Measurements from ENCODE around the gene LACTB.
"Not testable (repeated sequence)": the region's sequence is repeated elsewhere in the genome, so short reads cannot be mapped to it uniquely, and the experiment has no call there.

LACTB gene

GRCh38 chr15:63084806-63085205 is 36.9 kb upstream of the LACTB start:
- Mint-ChIP-seq H3K9me3 (no peaks in the 10 kb centered on the region), H3K27ac (no peak overlapping the region), H3K4me1 (ENCODE audit: low read depth) (no peaks in the 10 kb centered on the region), H3K27me3 (no peaks in the 10 kb centered on the region), H3K36me3 (ENCODE audit: low read depth) (no peaks in the 10 kb centered on the region), H3K4me3 (no peak overlapping the region)

- no peaks in the 10 kb centered on the region for H3K27me3 Mint-ChIP-seq
- no peaks in the 10 kb centered on the region for H3K36me3 Mint-ChIP-seq (ENCODE audit: low read depth)
- no peaks in the 10 kb centered on the region for H3K9me3 Mint-ChIP-seq
- H3K4me3 Mint-ChIP-seq, result no peak overlapping the region
- H3K4me1 Mint-ChIP-seq (ENCODE audit: low read depth), result no peaks in the 10 kb centered on the region
- no peak overlapping the region for H3K27ac Mint-ChIP-seq
These were observed 36.4 kb upstream of the LACTB start for GRCh38 chr15:63085289-63085688.

GRCh38 chr15:63086271-63086670 is 35.4 kb upstream of the LACTB start:
- H3K9me3 Mint-ChIP-seq, result no peaks in the 10 kb centered on the region
- H3K4me1 Mint-ChIP-seq (ENCODE audit: low read depth), result no peaks in the 10 kb centered on the region
- no peak overlapping the region for H3K4me3 Mint-ChIP-seq
- no peak overlapping the region for H3K27ac Mint-ChIP-seq
- H3K36me3 Mint-ChIP-seq (ENCODE audit: low read depth), result no peaks in the 10 kb centered on the region
- H3K27me3 Mint-ChIP-seq, result no peaks in the 10 kb centered on the region

GRCh38 chr15:63086947-63087346 is 34.7 kb upstream of the LACTB start:
- no peaks in the 10 kb centered on the region for H3K36me3 Mint-ChIP-seq (ENCODE audit: low read depth)
- H3K4me3 Mint-ChIP-seq, result no peak overlapping the region
- no peaks in the 10 kb centered on the region for H3K9me3 Mint-ChIP-seq
- H3K27me3 Mint-ChIP-seq, result no peaks in the 10 kb centered on the region
- no peak overlapping the region for H3K27ac Mint-ChIP-seq
- no peaks in the 10 kb centered on the region for H3K4me1 Mint-ChIP-seq (ENCODE audit: low read depth)

GRCh38 chr15:63088533-63089245 is 33.0 kb upstream of the LACTB start:
- Mint-ChIP-seq H3K27ac (no peak overlapping the region), H3K9me3 (no peaks in the 10 kb centered on the region), H3K27me3 (no peaks in the 10 kb centered on the region), H3K4me3 (no peak overlapping the region), H3K36me3 (ENCODE audit: low read depth) (no peaks in the 10 kb centered on the region), H3K4me1 (ENCODE audit: low read depth) (no peaks in the 10 kb centered on the region)

- H3K27me3 Mint-ChIP-seq, result no peaks in the 10 kb centered on the region
- no peak overlapping the region for H3K27ac Mint-ChIP-seq
- no peaks in the 10 kb centered on the region for H3K4me1 Mint-ChIP-seq (ENCODE audit: low read depth)
- H3K4me3 Mint-ChIP-seq, result no peak overlapping the region
- no peaks in the 10 kb centered on the region for H3K9me3 Mint-ChIP-seq
- H3K36me3 Mint-ChIP-seq (ENCODE audit: low read depth), result no peaks in the 10 kb centered on the region
These were observed 32.2 kb upstream of the LACTB start for GRCh38 chr15:63089260-63090043.

- no peaks in the 10 kb centered on the region for H3K9me3 Mint-ChIP-seq
These were observed 31.2 kb upstream of the LACTB start for GRCh38 chr15:63090472-63090871.

GRCh38 chr15:63090887-63091286 is 30.8 kb upstream of the LACTB start:
- Mint-ChIP-seq H3K4me1 (ENCODE audit: low read depth) (no peaks in the 10 kb centered on the region), H3K4me3 (no peak overlapping the region), H3K27ac (no peak overlapping the region), H3K27me3 (no peaks in the 10 kb centered on the region), H3K9me3 (no peaks in the 10 kb centered on the region), H3K36me3 (ENCODE audit: low read depth) (no peaks in the 10 kb centered on the region)

More at GRCh38 chr15:63090472-63090871, 31.2 kb upstream of the LACTB start:
- no peak overlapping the region for H3K4me3 Mint-ChIP-seq
- H3K4me1 Mint-ChIP-seq (ENCODE audit: low read depth), result no peaks in the 10 kb centered on the region
- H3K36me3 Mint-ChIP-seq (ENCODE audit: low read depth), result no peaks in the 10 kb centered on the region
- no peaks in the 10 kb centered on the region for H3K27me3 Mint-ChIP-seq
- H3K27ac Mint-ChIP-seq, result no peak overlapping the region

GRCh38 chr15:63091679-63092446 is 29.8 kb upstream of the LACTB start:
- no peak overlapping the region for H3K4me3 Mint-ChIP-seq
- no peak overlapping the region for H3K27ac Mint-ChIP-seq
- no peaks in the 10 kb centered on the region for H3K9me3 Mint-ChIP-seq

GRCh38 chr15:63093486-63094205 is 28.0 kb upstream of the LACTB start:
- Mint-ChIP-seq H3K4me3 (no peak overlapping the region), H3K9me3 (no peaks in the 10 kb centered on the region), H3K4me1 (ENCODE audit: low read depth) (peaks cover 4% of the 10 kb centered on the region), H3K27ac (no peak overlapping the region), H3K36me3 (ENCODE audit: low read depth) (no peaks in the 10 kb centered on the region), H3K27me3 (no peaks in the 10 kb centered on the region)

More at GRCh38 chr15:63091679-63092446, 29.8 kb upstream of the LACTB start:
- Mint-ChIP-seq H3K27me3 (no peaks in the 10 kb centered on the region), H3K36me3 (ENCODE audit: low read depth) (no peaks in the 10 kb centered on the region), H3K4me1 (ENCODE audit: low read depth) (no peaks in the 10 kb centered on the region)

GRCh38 chr15:63094495-63094931 is 27.1 kb upstream of the LACTB start:
- H3K27ac Mint-ChIP-seq, result no peak overlapping the region
- H3K4me3 Mint-ChIP-seq, result no peak overlapping the region
- no peaks in the 10 kb centered on the region for H3K36me3 Mint-ChIP-seq (ENCODE audit: low read depth)
- H3K4me1 Mint-ChIP-seq (ENCODE audit: low read depth), result peaks cover 4% of the 10 kb centered on the region
- H3K27me3 Mint-ChIP-seq, result no peaks in the 10 kb centered on the region
- no peaks in the 10 kb centered on the region for H3K9me3 Mint-ChIP-seq

GRCh38 chr15:63096178-63096577 is 25.5 kb upstream of the LACTB start:
- no peaks in the 10 kb centered on the region for H3K36me3 Mint-ChIP-seq (ENCODE audit: low read depth)
- peaks cover 4% of the 10 kb centered on the region for H3K4me1 Mint-ChIP-seq (ENCODE audit: low read depth)
- no peak overlapping the region for H3K4me3 Mint-ChIP-seq
- no peak overlapping the region for H3K27ac Mint-ChIP-seq
- no peaks in the 10 kb centered on the region for H3K27me3 Mint-ChIP-seq
- no peaks in the 10 kb centered on the region for H3K9me3 Mint-ChIP-seq

- H3K36me3 Mint-ChIP-seq (ENCODE audit: low read depth); H3K27ac Mint-ChIP-seq; H3K9me3 Mint-ChIP-seq; H3K4me1 Mint-ChIP-seq (ENCODE audit: low read depth); H3K4me3 Mint-ChIP-seq; H3K27me3 Mint-ChIP-seq: not testable (repeated sequence)
These were observed 22.8 kb upstream of the LACTB start for GRCh38 chr15:63098901-63099300.

- not testable (repeated sequence) for H3K4me3 Mint-ChIP-seq; H3K9me3 Mint-ChIP-seq; H3K36me3 Mint-ChIP-seq (ENCODE audit: low read depth); H3K27me3 Mint-ChIP-seq; H3K4me1 Mint-ChIP-seq (ENCODE audit: low read depth); H3K27ac Mint-ChIP-seq
These were observed 22.1 kb upstream of the LACTB start for GRCh38 chr15:63099581-63099980.

All from stimulated activated naive CD8-positive, alpha-beta T cell treated with anti-CD3 and anti-CD28 coated beads, Interleukin-15, Interleukin-2, amounts not matched to agents 100 ng/mL and 50 ng/mL, for 24 hours (primary cell).